NT2/D1 (cell line): ENCODE results near the gene ATG9B.

ENCODE experiments used
- YY1 ChIP-seq: IDR thresholded peaks from 2 replicates; pipeline ENCODE4 v1.6.1; 2011; ENCODE audit not compliant: insufficient read length, insufficient read depth
- ZNF274 ChIP-seq: IDR thresholded peaks from 2 replicates; pipeline ENCODE4 v1.6.1; 2011; ENCODE audit warnings: mild to moderate bottlenecking, low read depth, low read length

- no peak for TF ChIP-seq ZNF274
- TF ChIP-seq YY1 = no peak
Measured at GRCh38 chr7:151006590-151007300, 17.5 kb downstream of the ATG9B start.
